ENCODE data around the gene PCDHB5. TPM values are rescaled to one million over a fixed set of nuclear protein-coding genes. Genes with fewer than 3 reads are reported as not detected.
"Not testable (repeated sequence)": the region's sequence is repeated elsewhere in the genome, so short reads cannot be mapped to it uniquely, and the experiment has no call there.

PCDHB5 gene
- total RNA-seq, 1 donor from 2014 or later, result 6.4 TPM

DNA sequence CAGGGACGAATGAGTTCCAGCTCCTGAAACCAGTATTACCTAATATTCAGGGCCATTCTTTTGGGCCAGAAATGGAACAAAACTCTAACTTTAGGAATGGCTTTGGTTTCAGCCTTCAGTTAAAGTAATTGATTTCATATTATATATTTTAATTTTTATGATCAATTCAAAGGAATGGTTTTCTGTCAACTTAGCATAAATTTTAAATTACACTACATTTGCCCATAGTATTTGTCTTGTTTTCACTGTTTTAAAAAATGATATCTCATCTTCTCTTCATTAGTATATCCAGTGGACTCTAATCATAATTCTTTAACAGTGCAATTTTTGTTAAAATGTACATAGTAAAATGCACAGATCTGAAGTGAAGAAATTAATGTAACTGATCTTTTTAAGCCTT is 45.3 kb downstream of the PCDHB5 start:
- no peak for TF ChIP-seq CTCF (IDR thresholded peaks at IDR 0.05)
- Mint-ChIP-seq H3K4me3 (ENCODE audit: unreplicated experiment) (no peak overlapping the region), H3K27ac (ENCODE audit: unreplicated experiment) (no peak overlapping the region)

GRCh38 chr5:141182248-141182647 is 47.2 kb downstream of the PCDHB5 start, which contains the start of gene PCDHB16:
Gene PCDHB16 (plus strand): TSS chr5:141182387. CDS start chr5:141182560, 173 bp downstream.
- Mint-ChIP-seq H3K27me3 (ENCODE audit: unreplicated experiment) (no peaks in the 10 kb centered on the region), H3K36me3 (ENCODE audit: unreplicated experiment) (peaks cover 22% of the 10 kb centered on the region), H3K4me3 (ENCODE audit: unreplicated experiment) (peak within 1 kb of the TSS; percentile 78), H3K27ac (ENCODE audit: unreplicated experiment) (peak within 1 kb of the TSS; percentile 87), H3K9me3 (ENCODE audit: unreplicated experiment) (peaks cover 45% of the 10 kb centered on the region), H3K4me1 (ENCODE audit: unreplicated experiment) (no peaks in the 10 kb centered on the region)
- DNase-seq (ENCODE audit: extremely low spot score, unreplicated experiment), result no peak
- peak; percentile 48 for TF ChIP-seq CTCF (IDR thresholded peaks at IDR 0.05)

More for the DNA sequence above, 45.3 kb downstream of the PCDHB5 start:
- H3K9me3 Mint-ChIP-seq (ENCODE audit: unreplicated experiment), result peaks cover 33% of the 10 kb centered on the region
- no peaks in the 10 kb centered on the region for H3K27me3 Mint-ChIP-seq (ENCODE audit: unreplicated experiment)
- H3K36me3 Mint-ChIP-seq (ENCODE audit: unreplicated experiment), result peaks cover 14% of the 10 kb centered on the region
- no peak for DNase-seq (ENCODE audit: extremely low spot score, unreplicated experiment)
- H3K4me1 Mint-ChIP-seq (ENCODE audit: unreplicated experiment), result no peaks in the 10 kb centered on the region

GRCh38 chr5:141184117-141184855 is 49.3 kb downstream of the PCDHB5 start:
- Mint-ChIP-seq H3K9me3 (ENCODE audit: unreplicated experiment) (peaks cover 55% of the 10 kb centered on the region), H3K36me3 (ENCODE audit: unreplicated experiment) (peaks cover 28% of the 10 kb centered on the region)
- H3K27me3 Mint-ChIP-seq (ENCODE audit: unreplicated experiment); H3K27ac Mint-ChIP-seq (ENCODE audit: unreplicated experiment); H3K4me3 Mint-ChIP-seq (ENCODE audit: unreplicated experiment); H3K4me1 Mint-ChIP-seq (ENCODE audit: unreplicated experiment); DNase-seq (ENCODE audit: extremely low spot score, unreplicated experiment): not testable (repeated sequence)

DNA sequence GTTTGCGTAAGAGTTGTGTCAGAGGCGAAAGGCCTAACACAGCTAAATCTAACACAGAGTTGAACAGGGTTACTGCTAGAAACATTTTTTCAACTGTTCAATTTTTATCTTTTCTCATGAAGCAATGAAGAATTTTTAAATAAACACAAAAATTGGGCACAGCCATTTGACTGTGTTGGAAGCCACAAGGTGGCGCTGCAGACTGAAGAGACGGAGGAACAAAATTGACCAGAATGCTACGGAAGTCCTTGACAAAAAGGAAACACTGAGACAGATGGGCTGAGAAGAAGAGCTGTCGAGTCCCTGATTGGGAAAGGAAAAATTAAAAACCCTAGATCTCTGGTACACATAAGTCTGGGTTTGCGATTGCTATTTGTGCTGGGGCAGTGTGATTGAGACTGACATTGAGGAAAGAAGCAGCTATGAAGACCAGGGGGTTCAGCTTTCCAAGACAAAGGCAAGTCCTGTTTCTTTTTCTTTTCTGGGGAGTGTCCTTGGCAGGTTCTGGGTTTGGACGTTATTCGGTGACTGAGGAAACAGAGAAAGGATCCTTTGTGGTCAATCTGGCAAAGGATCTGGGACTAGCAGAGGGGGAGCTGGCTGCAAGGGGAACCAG is 52.0 kb downstream of the PCDHB5 start, which contains the start of gene PCDHB9:
Gene PCDHB9, plus strand, starts transcription at position 265 of the 616 bp plus-strand sequence. Its CDS starts 158 bp downstream, at position 423.
- H3K36me3 Mint-ChIP-seq (ENCODE audit: unreplicated experiment), result peaks cover 26% of the 10 kb centered on the region
- DNase-seq (ENCODE audit: extremely low spot score, unreplicated experiment), result no peak
- TF ChIP-seq CTCF (IDR thresholded peaks at IDR 0.05), result peak; percentile 28
- H3K9me3 Mint-ChIP-seq (ENCODE audit: unreplicated experiment), result peaks cover 51% of the 10 kb centered on the region
- no peak within 1 kb of the TSS for H3K27ac Mint-ChIP-seq (ENCODE audit: unreplicated experiment)
- H3K27me3 Mint-ChIP-seq (ENCODE audit: unreplicated experiment), result no peaks in the 10 kb centered on the region
- no peaks in the 10 kb centered on the region for H3K4me1 Mint-ChIP-seq (ENCODE audit: unreplicated experiment)
- H3K4me3 Mint-ChIP-seq (ENCODE audit: unreplicated experiment), result peak within 1 kb of the TSS; percentile 41

Other genes starting within 250 kb of the PCDHB5 start
- 3.3 TPM in 2 replicates for gene PCDHAC1, start 208.9 kb upstream of the PCDHB5 start, total RNA-seq
- 2.3 and 3.0 TPM in 2 replicates for gene PCDHAC2, start 168.7 kb upstream of the PCDHB5 start, total RNA-seq
- 0.03 and 0.05 TPM in 2 replicates for gene PCDHB1, start 83.8 kb upstream of the PCDHB5 start, total RNA-seq
- gene PCDHB2, start 40.6 kb upstream of the PCDHB5 start, total RNA-seq, result 91.5 and 92.7 TPM in 2 replicates
- gene PCDHB3, start 34.7 kb upstream of the PCDHB5 start, total RNA-seq, result 8.8 and 11.1 TPM in 2 replicates
- gene PCDHB4, start 13.4 kb upstream of the PCDHB5 start, total RNA-seq, result 2.9 and 4.1 TPM in 2 replicates
- 1.4 and 1.6 TPM in 2 replicates for gene PCDHB6, start 14.9 kb downstream of the PCDHB5 start, total RNA-seq
- 1.1 and 1.2 TPM in 2 replicates for gene PCDHB7, start 37.4 kb downstream of the PCDHB5 start, total RNA-seq
- gene PCDHB8, start 42.6 kb downstream of the PCDHB5 start, total RNA-seq, result 0.81 and 1.1 TPM in 2 replicates
- gene PCDHB16, start 47.2 kb downstream of the PCDHB5 start, total RNA-seq, result 9.0 and 10.8 TPM in 2 replicates
- 3.4 and 4.3 TPM in 2 replicates for gene PCDHB9, start 52.0 kb downstream of the PCDHB5 start, total RNA-seq
- gene PCDHB10, start 57.1 kb downstream of the PCDHB5 start, total RNA-seq, result 7.8 and 8.2 TPM in 2 replicates
- gene PCDHB11, start 64.4 kb downstream of the PCDHB5 start, total RNA-seq, result 1.9 and 2.4 TPM in 2 replicates
- gene PCDHB12, start 73.5 kb downstream of the PCDHB5 start, total RNA-seq, result 1.9 and 2.2 TPM in 2 replicates
- gene PCDHB13, start 78.7 kb downstream of the PCDHB5 start, total RNA-seq, result 2.2 and 2.4 TPM in 2 replicates
- gene PCDHB14, start 88.1 kb downstream of the PCDHB5 start, total RNA-seq, result 8.8 and 9.0 TPM in 2 replicates
- gene PCDHB15, start 110.2 kb downstream of the PCDHB5 start, total RNA-seq, result 4.3 and 4.4 TPM in 2 replicates
- 0.50 and 0.81 TPM in 2 replicates for gene SLC25A2, start 168.8 kb downstream of the PCDHB5 start, total RNA-seq
- 78.7 and 83.8 TPM in 2 replicates for gene TAF7, start 185.6 kb downstream of the PCDHB5 start, total RNA-seq
- 0.13 TPM in 1 of 2 replicates, not detected in the other for gene PCDHGA1, start 195.3 kb downstream of the PCDHB5 start, total RNA-seq
- gene PCDHGA2, start 203.6 kb downstream of the PCDHB5 start, total RNA-seq, result 0.21 TPM in 1 of 2 replicates, not detected in the other
- gene PCDHGA3, start 208.6 kb downstream of the PCDHB5 start, total RNA-seq, result not detected in 2 replicates
- 1.4 and 1.8 TPM in 2 replicates for gene PCDHGB1, start 214.9 kb downstream of the PCDHB5 start, total RNA-seq
- 0.27 and 0.47 TPM in 2 replicates for gene PCDHGA4, start 219.8 kb downstream of the PCDHB5 start, total RNA-seq
- 0.50 and 0.59 TPM in 2 replicates for gene PCDHGB2, start 224.8 kb downstream of the PCDHB5 start, total RNA-seq
- 0.13 and 0.16 TPM in 2 replicates for gene PCDHGA5, start 229.0 kb downstream of the PCDHB5 start, total RNA-seq
- 0.19 and 0.29 TPM in 2 replicates for gene PCDHGB3, start 235.0 kb downstream of the PCDHB5 start, total RNA-seq
- gene PCDHGA6, start 238.7 kb downstream of the PCDHB5 start, total RNA-seq, result 0.18 and 0.21 TPM in 2 replicates
- 0.11 TPM in 1 of 2 replicates, not detected in the other for gene PCDHGA7, start 247.5 kb downstream of the PCDHB5 start, total RNA-seq

Measured in osteocyte (in vitro differentiated cells).